HepG2 (cell line): ENCODE measurements around the gene AKAP6. TPM values are rescaled to one million over a fixed set of nuclear protein-coding genes. Genes with fewer than 3 reads are reported as not detected.

Experiments used
- ATAC-seq: fragments of 200-7000 bp; cut with Tn5 transposase; 3 replicates; pipeline ENCODE4 v1.9.1; 2020; ENCODE audit warnings: mild to moderate bottlenecking, moderate library complexity
- BruUV-seq: library from RNA; stranded (reverse); fragments of 400-500 nt; replicated peaks from 2 replicates; lab custom pipeline; 2021; lab: Mats Ljungman, UMichigan
- CTCF ChIA-PET: fragments of 300-600 bp; formaldehyde crosslinking; extraction: SDS; loops from one replicate; lab custom pipeline; 2021; ENCODE audit warnings: low total read pairs, inconsistent platforms, low intra/inter-chr PET ratio; lab: Yijun Ruan, JAX
- POLR2A ChIA-PET: fragments of 350-600 bp; sonication (Branson Sonifier 250); formaldehyde crosslinking; loops from one replicate; lab custom pipeline; 2020; ENCODE audit warnings: antibody characterized with exemption, inconsistent platforms; lab: Yijun Ruan, JAX
- DNase-seq: peaks from one replicate; pipeline ENCODE4 v3.0.0-alpha.2; 2015; ENCODE audit warnings: low spot score
- FAIRE-seq: peaks from 3 replicates; lab custom pipeline; 2011; peaks lifted over from hg19 to GRCh38; lab: Jason Lieb, UNC
- H2AFZ ChIP-seq: one replicate; pipeline ENCODE4 v1.6.1; 2011; ENCODE audit warnings: low read length, inconsistent platforms
- H3K27ac ChIP-seq: fragments of 300-600 bp; 3 replicates; pipeline ENCODE4 v1.8.0; 2011; ENCODE audit warnings: mixed run types, mild to moderate bottlenecking, mixed read lengths, low read length, inconsistent platforms; ENCODE audit not compliant: insufficient read depth; ENCODE audit errors: extremely low read length
- H3K27me3 ChIP-seq, 2 experiments: fragments of 200-600 bp in 1 of 2; 2 replicates in 1 of 2; 3 replicates in 1 of 2; pipeline versions ENCODE4 v1.6.0 to v1.8.0; 2011; ENCODE audit warnings: low read length in 2 of 2, mild to moderate bottlenecking in 2 of 2, moderate library complexity in 2 of 2, inconsistent platforms in 1 of 2; ENCODE audit not compliant: insufficient read depth in 2 of 2, control insufficient read depth in 1 of 2
- H3K36me3 ChIP-seq, 2 experiments: fragments of 200-600 bp in 1 of 2; replicated peaks in 1 of 2; 2 replicates in 1 of 2; 3 replicates in 1 of 2; pipeline versions ENCODE4 v1.5.1 to v1.8.0; 2011; ENCODE audit warnings: low read length in 2 of 2, inconsistent platforms in 1 of 2; ENCODE audit not compliant: insufficient read depth in 2 of 2, control insufficient read depth in 1 of 2
- H3K4me1 ChIP-seq: 2 replicates; pipeline ENCODE4 v1.5.1; 2012; ENCODE audit warnings: low read length, inconsistent platforms; ENCODE audit not compliant: insufficient read depth
- H3K4me2 ChIP-seq: 2 replicates; pipeline ENCODE4 v1.6.0; 2011; ENCODE audit warnings: low read depth, low read length, inconsistent platforms
- H3K4me3 ChIP-seq, 3 experiments: fragments of 200-600 bp in 1 of 3; sonication (generic), shearing (Covaris generic) in 1 of 3; replicated peaks in 1 of 3; 2 replicates each; pipeline ENCODE4 v1.5.1; 2011 to 2016; ENCODE audit warnings: low read length in 3 of 3, inconsistent platforms in 2 of 3, low read depth in 2 of 3, mild to moderate bottlenecking in 2 of 3, control low read depth in 1 of 3, mixed read lengths in 1 of 3; ENCODE audit not compliant: insufficient read depth in 1 of 3
- H3K79me2 ChIP-seq: one replicate; pipeline ENCODE4 v1.6.1; 2011; ENCODE audit warnings: low read length, inconsistent platforms; ENCODE audit not compliant: insufficient read depth
- H3K9ac ChIP-seq: 2 replicates; pipeline ENCODE4 v1.6.0; 2011; ENCODE audit warnings: mild to moderate bottlenecking, low read depth, low read length, inconsistent platforms; ENCODE audit not compliant: insufficient read depth
- H3K9me3 ChIP-seq: 2 replicates; pipeline ENCODE4 v1.5.1; 2012; ENCODE audit warnings: mild to moderate bottlenecking, low read length
- H4K20me1 ChIP-seq: 2 replicates; pipeline ENCODE4 v1.6.0; 2011; ENCODE audit warnings: inconsistent platforms, mild to moderate bottlenecking, low read length, moderate library complexity; ENCODE audit not compliant: insufficient read depth
- CHD4 ChIP-seq: fragments of 200-600 bp; sonication (generic); IDR thresholded peaks from 2 replicates; pipeline ENCODE4 v1.7.0; 2017; ENCODE audit warnings: mild to moderate bottlenecking, low read length, borderline replicate concordance
- CREB1 ChIP-seq, 2 experiments: fragments of 450-650 bp in 1 of 2; IDR thresholded peaks; 2 replicates each; pipeline ENCODE4 v1.6.1; 2016 to 2017; ENCODE audit warnings: control low read depth in 1 of 2, mild to moderate bottlenecking in 1 of 2, missing compliant biosample characterization in 1 of 2, missing genetic modification characterization in 1 of 2
- DDIT3 ChIP-seq: sonication (generic); formaldehyde crosslinking; IDR thresholded peaks from 2 replicates; pipeline ENCODE4 v1.4.0; 2020; ENCODE audit warnings: mild to moderate bottlenecking, missing genetic modification reagents
- JUND ChIP-seq: sonication (generic); formaldehyde crosslinking; IDR thresholded peaks from 2 replicates; pipeline ENCODE4 v1.8.0; 2022; ENCODE audit warnings: mild to moderate bottlenecking, missing genetic modification reagents
- NCOA5 ChIP-seq: sonication (generic); formaldehyde crosslinking; IDR thresholded peaks from 2 replicates; pipeline ENCODE4 v1.4.0; 2020; ENCODE audit warnings: missing genetic modification reagents
- SIN3B ChIP-seq: fragments of 150-350 bp; IDR thresholded peaks from 2 replicates; pipeline ENCODE4 v1.6.1; 2014; ENCODE audit warnings: low read length
- ZFP36 ChIP-seq: fragments of 150-350 bp; IDR thresholded peaks from 2 replicates; pipeline ENCODE4 v1.6.1; 2018; ENCODE audit warnings: borderline replicate concordance, low read length, low read depth; ENCODE audit not compliant: partially characterized antibody
- ZNF891 ChIP-seq: sonication (generic); formaldehyde crosslinking; IDR thresholded peaks from 2 replicates; pipeline ENCODE4 v1.5.0; 2020; ENCODE audit warnings: mild to moderate bottlenecking, missing genetic modification reagents
- WGBS: methylation state at CpG from one replicate; pipeline ENCODE4 v1.1.6; 2017; ENCODE audit warnings: low lambda C conversion rate; 5-methylcytosine and 5-hydroxymethylcytosine counted together
- in situ Hi-C: cut with HindIII; loops from 2 replicates; pipeline ENCODE4 v1.10.0; 2017; ENCODE audit warnings: low pct_unique_long_range_greater_than_20kb; ENCODE audit not compliant: extremely low pct_ligation_motif_present
- intact Hi-C: fragments of 100-400 bp; cut with micrococcal nuclease; formaldehyde crosslinking; loops from one replicate; pipeline ENCODE4 v1.10.0; 2022; ENCODE audit not compliant: unreplicated experiment
- polyA plus RNA-seq, 8 experiments: library from polyadenylated mRNA; depleted of rRNA in 3 of 8; stranded (reverse) in 7 of 8; unstranded in 1 of 8; fragments of >200 nt; fragmentation: Illumina TruSeq in 4 of 8; extraction: Trizol in 4 of 8; gene quantifications; 2 replicates each; pipeline versions ENCODE4 v1.2.1 to v1.2.3, GENCODE V29; 2011 to 2016; ENCODE audit warnings: low read depth in 4 of 8, missing spikeins in 1 of 8, mixed read lengths in 1 of 8; ENCODE audit not compliant: insufficient read depth in 1 of 8
- total RNA-seq, 5 experiments: library from RNA; depleted of rRNA; stranded (reverse); fragments of >200 nt; fragmentation: Illumina TruSeq; extraction: Trizol; gene quantifications; 2 replicates each; pipeline ENCODE4 v1.2.3, GENCODE V29; 2016; ENCODE audit warnings: low read depth in 1 of 5

AKAP6 gene
- total and polyA plus RNA-seq, 2 of the 13 experiments (the other 11 are each of a cell fraction or from before 2014, with no cell fraction given), result 1.4 TPM

GRCh38 chr14:32720927-32721326 is 391.8 kb downstream of the AKAP6 start:
- no peak overlapping the region for H3K4me2 ChIP-seq
- no peaks in the 10 kb centered on the region for H3K27me3 ChIP-seq
- in situ Hi-C loops (loop anchor here (25.0 kb wide), 1 partner anchor 1591 kb away; no protein-coding TSS in a partner anchor), intact Hi-C loops (no loop called here)
- H2AFZ ChIP-seq, result no peak overlapping the region
- no peaks in the 10 kb centered on the region for H3K79me2 ChIP-seq
- BruUV-seq, result no TSS peak
- no peaks in the 10 kb centered on the region for H3K9me3 ChIP-seq
- H3K9ac ChIP-seq, result no peak overlapping the region
- H3K27ac ChIP-seq, result no peak overlapping the region
- POLR2A ChIA-PET, result no interaction called here
- CTCF ChIA-PET, result no interaction called here
- H4K20me1 ChIP-seq, result no peaks in the 10 kb centered on the region
- no peak overlapping the region for H3K4me3 ChIP-seq
- 3% methylated on average over 2 of the region's 2 CpGs for WGBS
- H3K36me3 ChIP-seq, result no peaks in the 10 kb centered on the region
- ATAC-seq (no peak), DNase-seq (no peak), FAIRE-seq (no peak)
- no peaks in the 10 kb centered on the region for H3K4me1 ChIP-seq
- peak; percentile 51; the same call in 1 of the 2 replicates for TF ChIP-seq CREB1 (IDR thresholded peaks at IDR 0.05)
- TF ChIP-seq CREB1 (CRISPR knock-in tag; IDR thresholded peaks at IDR 0.05), result no peak
- TF ChIP-seq ZNF891, result no peak

GRCh38 chr14:32722631-32723183 is 393.6 kb downstream of the AKAP6 start:
- Histone ChIP-seq H3K4me2 (no peak overlapping the region), H3K4me1 (no peaks in the 10 kb centered on the region), H2AFZ (no peak overlapping the region), H3K36me3 (no peaks in the 10 kb centered on the region), H4K20me1 (no peaks in the 10 kb centered on the region), H3K79me2 (no peaks in the 10 kb centered on the region), H3K27me3 (no peaks in the 10 kb centered on the region), H3K9ac (no peak overlapping the region), H3K9me3 (peaks cover under 1% of the 10 kb centered on the region; the same call in 1 of the 2 replicates), H3K4me3 (no peak overlapping the region), H3K27ac (no peak overlapping the region)
- no TSS peak for BruUV-seq
- CTCF ChIA-PET, result no interaction called here
- FAIRE-seq (no peak), ATAC-seq (no peak), DNase-seq (no peak)
- TF ChIP-seq CHD4 (no peak), JUND (no peak), NCOA5 (CRISPR knock-in tag) (no peak), SIN3B (no peak), ZFP36 (no peak), DDIT3 (CRISPR knock-in tag) (no peak)
- in situ Hi-C loops, result loop anchor here (25.0 kb wide), 1 partner anchor 1590 kb away; no protein-coding TSS in a partner anchor
- WGBS, result 54% methylated on average over 10 of the region's 10 CpGs
- intact Hi-C loops, result no loop called here
- POLR2A ChIA-PET, result no interaction called here
